GM18502 (cell line): Measurements from ENCODE around the gene IL4I1.
A peak's percentile ranks its signal among the peaks of the same experiment; 100 is the strongest.
"Not testable (repeated sequence)": the region's sequence is repeated elsewhere in the genome, so short reads cannot be mapped to it uniquely, and the experiment has no call there.

Experiments used
- ATAC-seq: cut with Tn5 transposase; IDR thresholded peaks from one replicate; pipeline ENCODE4 v1.9.1; 2021; ENCODE audit warnings: mild to moderate bottlenecking; ENCODE audit not compliant: unreplicated experiment, poor library complexity

The IL4I1 gene

GRCh38 chr19:49896863-49897621, at the start of gene IL4I1:
TSS of gene IL4I1 (minus strand) at chr19:49896887. CDS start at chr19:49896160, 727 bp downstream.
- peak; percentile 45 for ATAC-seq

- ATAC-seq: no peak
Observed at GRCh38 chr19:49946415-49946814, 49.7 kb upstream of the IL4I1 start.

GRCh38 chr19:49944567-49944966, 47.9 kb upstream of the IL4I1 start:
- ATAC-seq: not testable (repeated sequence)

GRCh38 chr19:49940482-49940791, 43.8 kb upstream of the IL4I1 start:
- no peak for ATAC-seq

- ATAC-seq: no peak
Observed at GRCh38 chr19:49939721-49940481, 43.2 kb upstream of the IL4I1 start.

GRCh38 chr19:49938662-49939061, 42.0 kb upstream of the IL4I1 start:
- ATAC-seq: no peak

- no peak for ATAC-seq
Observed at GRCh38 chr19:49937750-49938381, 41.2 kb upstream of the IL4I1 start.

GRCh38 chr19:49936549-49936948, 39.9 kb upstream of the IL4I1 start:
- ATAC-seq: no peak

- no peak for ATAC-seq
Observed at GRCh38 chr19:49933643-49934042, 37.0 kb upstream of the IL4I1 start.

GRCh38 chr19:49932731-49933131, 36.0 kb upstream of the IL4I1 start:
- no peak for ATAC-seq

GRCh38 chr19:49932041-49932451, 35.4 kb upstream of the IL4I1 start:
- ATAC-seq: no peak

- ATAC-seq: no peak
Observed at GRCh38 chr19:49931293-49932040, 34.8 kb upstream of the IL4I1 start.

- no peak for ATAC-seq
Observed at GRCh38 chr19:49930483-49931011, 33.9 kb upstream of the IL4I1 start.

- peak; percentile 67 for ATAC-seq
Observed at GRCh38 chr19:49929611-49930482, 33.2 kb upstream of the IL4I1 start.

GRCh38 chr19:49929121-49929610, 32.5 kb upstream of the IL4I1 start, which contains the start of the genes ATF5 and NUP62:
TSS of gene ATF5 (plus strand) at chr19:49929205. CDS start at chr19:49930851, 1,646 bp downstream.
TSS of gene NUP62 (minus strand) at chr19:49929504. CDS start at chr19:49909807, 19,697 bp downstream.
- peak; percentile 50 for ATAC-seq

- ATAC-seq: no peak
Observed at GRCh38 chr19:49927526-49928264, 31.0 kb upstream of the IL4I1 start.

- no peak for ATAC-seq
Observed at GRCh38 chr19:49926515-49926914, 29.8 kb upstream of the IL4I1 start.

- no peak for ATAC-seq
Observed at GRCh38 chr19:49925486-49925885, 28.8 kb upstream of the IL4I1 start.
